Measurements from ENCODE around the gene GJD2. TPM values are rescaled to one million over a fixed set of nuclear protein-coding genes. Genes with fewer than 3 reads are reported as not detected.

GJD2 gene
- polyA plus RNA-seq, 3 donors, result not detected

- H3K36me3 Mint-ChIP-seq, result no peaks in the 10 kb centered on the region
- 7% methylated on average over 2 of the region's 2 CpGs for WGBS (ENCODE audit: insufficient coverage)
- Histone ChIP-seq H2AFZ (ENCODE audit: insufficient read depth, low read depth, low read length, poor library complexity, severe bottlenecking) (no peak overlapping the region), H3K27ac (ENCODE audit: low read depth in 1 of 2, low read length in 2 of 2) (no peak overlapping the region), H3K4me1 (ENCODE audit: control insufficient read depth in 1 of 2, insufficient read depth in 2 of 2, low read length in 2 of 2) (no peaks in the 10 kb centered on the region), H3K79me2 (ENCODE audit: insufficient read depth, low read length) (no peaks in the 10 kb centered on the region), H3K9ac (ENCODE audit: insufficient read depth, low read length, poor library complexity, severe bottlenecking) (no peak overlapping the region), H3K36me3 (replicated peaks in 1 of 2; ENCODE audit: control insufficient read depth in 1 of 2, insufficient read depth in 2 of 2, low read length in 2 of 2) (no peaks in the 10 kb centered on the region), H3K9me3 (replicated peaks in 1 of 2; ENCODE audit: control insufficient read depth in 1 of 2, insufficient read depth in 1 of 2, low read length in 2 of 2) (no peaks in the 10 kb centered on the region), H3K4me2 (replicated peaks; ENCODE audit: extremely low read depth, low read length, poor library complexity, severe bottlenecking) (no peak overlapping the region), H3K27me3 (ENCODE audit: control insufficient read depth in 2 of 2, insufficient read depth in 2 of 2, low read length in 2 of 2) (peaks cover 21 to 42% of the 10 kb centered on the region in 2 donors), H3K4me3 (replicated peaks in 1 of 3; ENCODE audit: low read depth in 2 of 3, low read length in 3 of 3) (no peak overlapping the region), H4K20me1 (ENCODE audit: insufficient read depth, low read length) (no peaks in the 10 kb centered on the region)
- H3K27me3 Mint-ChIP-seq (ENCODE audit: low read depth in 3 of 3), result peaks cover 46 to 53% (median 47%) of the 10 kb centered on the region in 3 donors
- no peaks in the 10 kb centered on the region for H3K4me1 Mint-ChIP-seq
- intact Hi-C loops (cut with micrococcal nuclease), result no loop called here
- peaks cover 0 to 13% (median 6%) of the 10 kb centered on the region in 7 donors for H3K9me3 Mint-ChIP-seq
- TF ChIP-seq CTCF (IDR thresholded peaks at IDR 0.05), result no peak
- no peak for DNase-seq
- no peak overlapping the region for H3K27ac Mint-ChIP-seq
- peak overlapping the region in 1 of 2 donors; percentile 78 for H3K4me3 Mint-ChIP-seq
Measured at GRCh38 chr15:34793901-34794300, 39.1 kb upstream of the GJD2 start.

GRCh38 chr15:34793071-34793470 lies 38.3 kb upstream of the GJD2 start:
- peaks cover 46 to 49% (median 47%) of the 10 kb centered on the region in 3 donors for H3K27me3 Mint-ChIP-seq (ENCODE audit: low read depth in 3 of 3)
- 97% methylated on average over 4 of the region's 9 CpGs for WGBS (ENCODE audit: insufficient coverage)
- Histone ChIP-seq H3K4me2 (replicated peaks; ENCODE audit: extremely low read depth, low read length, poor library complexity, severe bottlenecking) (no peak overlapping the region), H3K9ac (ENCODE audit: insufficient read depth, low read length, poor library complexity, severe bottlenecking) (no peak overlapping the region), H3K9me3 (replicated peaks in 1 of 2; ENCODE audit: control insufficient read depth in 1 of 2, insufficient read depth in 1 of 2, low read length in 2 of 2) (no peaks in the 10 kb centered on the region), H3K27me3 (ENCODE audit: control insufficient read depth in 2 of 2, insufficient read depth in 2 of 2, low read length in 2 of 2) (peaks cover 21 to 42% of the 10 kb centered on the region in 2 donors), H3K27ac (ENCODE audit: low read depth in 1 of 2, low read length in 2 of 2) (no peak overlapping the region), H3K4me1 (ENCODE audit: control insufficient read depth in 1 of 2, insufficient read depth in 2 of 2, low read length in 2 of 2) (no peaks in the 10 kb centered on the region), H3K36me3 (replicated peaks in 1 of 2; ENCODE audit: control insufficient read depth in 1 of 2, insufficient read depth in 2 of 2, low read length in 2 of 2) (no peaks in the 10 kb centered on the region), H3K4me3 (replicated peaks in 1 of 3; ENCODE audit: low read depth in 2 of 3, low read length in 3 of 3) (no peak overlapping the region), H2AFZ (ENCODE audit: insufficient read depth, low read depth, low read length, poor library complexity, severe bottlenecking) (no peak overlapping the region), H3K79me2 (ENCODE audit: insufficient read depth, low read length) (no peaks in the 10 kb centered on the region), H4K20me1 (ENCODE audit: insufficient read depth, low read length) (no peaks in the 10 kb centered on the region)
- H3K9me3 Mint-ChIP-seq, result peaks cover 0 to 13% (median 6%) of the 10 kb centered on the region in 7 donors
- H3K36me3 Mint-ChIP-seq, result no peaks in the 10 kb centered on the region
- H3K4me3 Mint-ChIP-seq, result peak overlapping the region in 1 of 2 donors; percentile 18
- intact Hi-C loops (cut with micrococcal nuclease), result no loop called here
- no peak for DNase-seq
- TF ChIP-seq CTCF (IDR thresholded peaks at IDR 0.05), result no peak
- H3K4me1 Mint-ChIP-seq, result no peaks in the 10 kb centered on the region
- no peak overlapping the region for H3K27ac Mint-ChIP-seq

Measured in CD14-positive monocyte (primary cell).